Measurements from ENCODE around the gene LYRM9.

DNA sequence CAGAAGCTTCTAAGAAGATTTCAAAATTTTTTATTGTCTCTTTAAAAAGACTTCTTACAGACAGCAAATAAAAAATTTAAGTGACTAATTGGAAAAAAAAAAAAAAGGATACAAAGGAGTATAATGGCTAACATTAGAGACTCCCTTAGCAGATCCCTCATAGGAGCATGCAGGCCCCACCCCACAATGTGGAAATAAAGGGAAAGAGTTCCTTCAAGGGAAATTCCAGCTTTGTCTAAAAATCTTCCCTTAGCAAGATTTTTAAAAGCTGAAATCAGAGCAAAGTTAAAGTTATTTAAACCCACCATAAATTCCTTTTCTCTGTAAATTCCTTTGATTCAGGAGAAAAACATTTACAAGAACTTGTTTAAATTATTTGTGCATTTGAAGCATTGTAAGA is 60.3 kb downstream of the LYRM9 start:
- TF ChIP-seq EZH2phosphoT487 (IDR thresholded peaks at IDR 0.05) (no peak), EZH2 (IDR thresholded peaks at IDR 0.05) (no peak)
- TF ChIP-seq, protein P1, sequence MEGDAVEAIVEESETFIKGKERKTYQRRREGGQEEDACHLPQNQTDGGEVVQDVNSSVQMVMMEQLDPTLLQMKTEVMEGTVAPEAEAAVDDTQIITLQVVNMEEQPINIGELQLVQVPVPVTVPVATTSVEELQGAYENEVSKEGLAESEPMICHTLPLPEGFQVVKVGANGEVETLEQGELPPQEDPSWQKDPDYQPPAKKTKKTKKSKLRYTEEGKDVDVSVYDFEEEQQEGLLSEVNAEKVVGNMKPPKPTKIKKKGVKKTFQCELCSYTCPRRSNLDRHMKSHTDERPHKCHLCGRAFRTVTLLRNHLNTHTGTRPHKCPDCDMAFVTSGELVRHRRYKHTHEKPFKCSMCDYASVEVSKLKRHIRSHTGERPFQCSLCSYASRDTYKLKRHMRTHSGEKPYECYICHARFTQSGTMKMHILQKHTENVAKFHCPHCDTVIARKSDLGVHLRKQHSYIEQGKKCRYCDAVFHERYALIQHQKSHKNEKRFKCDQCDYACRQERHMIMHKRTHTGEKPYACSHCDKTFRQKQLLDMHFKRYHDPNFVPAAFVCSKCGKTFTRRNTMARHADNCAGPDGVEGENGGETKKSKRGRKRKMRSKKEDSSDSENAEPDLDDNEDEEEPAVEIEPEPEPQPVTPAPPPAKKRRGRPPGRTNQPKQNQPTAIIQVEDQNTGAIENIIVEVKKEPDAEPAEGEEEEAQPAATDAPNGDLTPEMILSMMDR (IDR thresholded peaks at IDR 0.05): no peak
